HG03045 (cell line): ENCODE results near the gene SRGAP3.

ENCODE experiments used
- ATAC-seq: cut with Tn5 transposase; IDR thresholded peaks from one replicate; pipeline ENCODE4 v1.9.1; 2021; ENCODE audit warnings: mild to moderate bottlenecking, moderate library complexity; ENCODE audit not compliant: unreplicated experiment

Gene SRGAP3

DNA sequence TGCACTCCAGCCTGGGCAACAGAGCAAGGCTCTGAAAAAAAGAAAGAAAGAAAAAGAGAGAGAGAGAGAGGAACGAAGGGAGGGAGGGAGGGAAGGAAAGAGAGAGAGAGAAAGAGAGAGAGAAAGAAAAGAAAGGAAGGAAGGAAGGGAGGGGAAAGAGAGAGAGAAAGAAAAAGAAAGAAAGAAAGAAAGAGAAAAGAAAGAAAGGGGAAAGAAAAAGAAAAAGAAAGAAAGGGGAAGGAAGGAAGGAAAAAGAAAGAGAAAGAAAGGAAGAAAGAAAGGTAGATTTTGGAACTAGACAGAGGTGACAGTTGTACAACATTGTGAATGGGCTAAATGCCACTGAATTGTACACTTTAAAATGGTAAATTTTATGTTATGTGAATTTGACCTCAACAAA, 5.3 kb upstream of the SRGAP3 start:
- no peak for ATAC-seq

DNA sequence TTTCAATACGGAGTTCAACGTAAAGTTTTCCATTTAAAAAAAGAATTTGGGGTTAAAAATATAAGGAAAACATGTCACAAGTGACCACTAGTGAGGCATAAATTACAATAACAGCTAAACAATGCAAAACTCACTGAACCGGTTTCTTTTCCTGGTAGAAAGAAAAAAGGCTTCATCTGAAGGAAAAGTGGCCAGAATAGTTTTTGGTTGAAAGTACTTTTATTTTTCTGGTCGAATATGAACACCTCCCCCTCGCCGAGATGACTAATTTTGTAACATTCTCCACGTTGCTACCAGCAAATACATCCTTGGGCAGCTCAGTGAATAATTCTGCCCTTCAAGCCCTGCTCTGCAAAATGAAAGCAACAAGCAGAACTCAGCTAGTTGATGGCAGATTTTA, 3.9 kb upstream of the SRGAP3 start:
- ATAC-seq: no peak

DNA sequence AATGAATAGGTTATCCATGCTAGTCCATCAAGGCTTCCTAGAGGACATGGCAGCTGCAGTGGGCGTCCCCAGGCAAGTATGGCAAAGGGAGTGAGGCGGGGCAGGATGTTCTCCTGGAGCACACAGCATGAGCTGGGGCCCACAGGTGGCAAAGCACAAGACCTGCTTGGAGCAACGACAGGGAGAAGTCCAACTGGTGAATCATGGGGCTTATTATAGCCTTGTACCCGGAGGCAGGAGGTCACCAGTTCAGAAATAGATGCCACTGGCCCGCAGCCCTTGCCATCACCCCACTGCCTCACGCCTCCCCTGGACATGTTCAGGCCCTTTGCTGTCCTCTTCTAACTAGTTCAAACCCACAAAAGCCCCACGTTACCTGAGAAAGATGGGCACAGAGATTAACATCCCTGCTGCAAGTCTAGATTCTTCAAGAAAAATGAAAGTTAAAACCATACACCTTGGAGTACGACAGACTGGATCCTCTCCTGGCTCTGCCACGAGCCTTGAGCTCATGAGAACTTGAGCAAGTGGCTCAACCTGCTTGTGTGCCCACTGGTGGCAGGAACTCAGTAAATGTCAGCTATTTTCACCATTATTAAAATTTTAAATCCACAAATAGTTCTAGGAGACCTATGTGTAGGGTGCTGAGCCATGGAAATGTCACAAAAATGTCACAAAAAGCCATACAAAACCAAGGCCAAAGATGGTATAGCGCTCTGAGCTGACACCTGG, 1.8 kb upstream of the SRGAP3 start:
- ATAC-seq: no peak

DNA sequence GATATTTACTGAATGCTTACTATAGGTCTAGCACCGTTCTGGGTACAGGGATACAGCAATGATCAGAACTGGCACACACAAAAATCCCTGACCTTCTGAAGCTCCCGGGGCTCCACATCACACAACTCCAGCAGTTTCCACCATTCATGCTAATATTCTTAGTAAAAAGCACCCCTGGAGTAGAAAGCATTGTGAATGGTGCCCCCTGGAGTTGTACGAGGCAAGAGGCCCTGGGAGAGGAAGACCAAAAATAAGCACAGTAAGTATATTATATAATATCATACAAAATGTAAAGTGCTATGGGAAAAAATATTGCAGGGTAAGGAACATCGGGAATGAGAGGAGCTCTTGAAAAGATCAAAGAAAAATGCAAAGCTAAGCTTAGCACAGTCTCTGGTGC, 790 bp upstream of the SRGAP3 start:
- ATAC-seq: no peak

DNA sequence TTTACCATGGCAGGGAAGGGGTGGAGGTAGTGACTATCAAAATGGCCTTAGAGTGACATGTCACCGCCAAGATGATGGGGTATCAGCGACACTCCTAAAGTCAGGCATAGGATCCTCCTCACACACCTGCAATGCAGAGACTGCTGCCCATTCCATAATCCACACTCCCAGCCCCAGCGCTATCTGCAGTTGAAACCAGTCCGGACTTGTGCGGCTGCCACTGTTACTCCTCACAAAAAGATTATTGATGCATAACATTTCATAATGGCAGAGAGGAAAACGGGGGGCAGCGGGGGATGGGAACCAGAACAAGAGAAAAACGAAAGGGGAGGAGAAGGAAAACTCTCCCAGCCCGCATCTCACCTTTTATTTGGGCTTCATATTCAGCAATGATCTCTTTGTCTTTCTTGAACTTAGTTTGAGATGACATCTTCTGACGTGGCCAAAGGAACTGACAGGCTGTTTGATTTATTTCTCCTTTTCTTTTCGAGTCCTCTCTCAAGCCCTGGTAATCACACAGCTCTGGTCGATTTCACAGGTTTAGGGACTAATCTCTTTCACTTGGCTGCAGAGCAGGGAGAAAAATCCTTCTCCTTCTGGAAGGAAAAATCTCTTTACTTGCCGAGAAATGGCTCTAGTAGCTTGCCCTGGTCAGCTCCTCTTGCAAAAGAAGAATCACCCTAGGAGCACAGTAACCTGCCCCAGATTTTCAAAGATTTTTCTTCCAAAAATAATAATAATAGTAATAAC, 749 bp downstream of the SRGAP3 start:
- ATAC-seq: no peak

DNA sequence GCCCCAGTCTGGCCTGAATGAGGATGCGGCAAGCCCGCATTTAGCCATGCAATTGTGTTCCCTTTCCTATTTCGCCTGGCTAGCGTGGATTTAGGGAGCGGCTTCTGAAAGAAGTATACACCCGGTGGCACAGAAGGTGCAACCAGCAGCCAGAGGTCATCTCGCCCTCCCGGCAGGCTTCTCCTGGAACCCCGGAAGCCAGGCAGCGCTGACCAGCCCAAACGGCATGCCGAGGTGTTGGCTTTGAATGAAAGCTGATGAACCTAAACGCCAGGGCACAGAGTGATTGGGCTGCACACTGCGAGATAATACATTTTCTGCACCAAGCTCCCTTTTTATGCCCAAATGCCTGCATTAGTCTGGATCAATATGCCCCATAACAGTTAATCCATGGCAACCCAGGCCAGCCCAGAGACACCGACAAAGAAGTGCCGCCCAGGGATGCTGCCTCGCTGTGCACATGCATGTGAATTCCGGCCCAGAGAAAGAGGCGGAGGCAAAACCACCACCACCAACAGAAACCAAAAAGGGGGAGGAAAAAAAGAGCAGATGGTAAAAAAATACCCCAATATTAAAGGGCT, 1.4 kb downstream of the SRGAP3 start:
- ATAC-seq: no peak

DNA sequence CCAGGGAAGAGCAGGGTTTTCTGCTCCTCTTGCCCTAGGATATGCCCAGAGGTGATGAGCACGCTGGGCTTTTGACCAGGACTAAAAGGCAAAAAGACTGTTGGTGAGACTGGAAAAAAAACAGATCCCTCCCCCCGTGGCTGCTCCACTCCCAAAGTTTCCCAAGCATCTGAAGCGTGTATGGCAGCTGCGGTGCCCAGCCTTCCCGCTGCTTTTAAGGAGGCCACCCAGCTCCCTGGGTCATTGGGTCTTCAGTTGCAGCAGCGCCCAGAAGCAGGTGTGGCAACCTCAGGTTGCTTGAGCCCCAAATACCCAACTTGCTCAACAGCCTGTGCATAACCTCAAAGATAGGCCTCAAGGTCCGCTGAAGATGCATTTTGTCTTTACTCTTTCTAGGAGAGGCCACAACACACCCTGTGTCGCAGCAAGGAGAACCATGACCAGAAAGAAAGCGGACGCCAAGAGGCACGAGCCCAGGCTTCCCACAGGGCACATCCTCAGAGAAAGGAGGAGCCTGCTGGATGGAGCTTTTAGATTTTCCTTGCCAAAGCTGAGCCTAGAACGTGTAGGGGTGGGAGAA, 2.0 kb downstream of the SRGAP3 start:
- no peak for ATAC-seq

DNA sequence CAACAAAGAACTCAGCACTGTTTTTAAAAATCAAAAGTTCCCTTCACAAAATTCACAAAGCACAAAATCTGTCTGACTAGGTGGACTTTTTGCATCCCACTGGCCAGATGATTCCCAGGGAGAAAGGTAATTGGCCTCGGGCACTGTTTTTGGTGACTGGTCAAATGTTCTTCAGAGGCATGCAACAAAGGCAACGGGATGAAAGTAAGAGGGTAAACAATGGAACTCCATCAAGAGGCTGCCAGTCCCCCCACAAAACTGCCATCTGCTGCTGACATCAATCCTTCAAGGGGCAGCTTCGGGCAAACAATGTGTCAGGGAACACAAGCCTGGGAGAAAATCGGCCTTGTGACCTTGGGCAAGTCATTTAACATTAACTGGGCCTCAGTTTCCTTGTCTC, 3.3 kb downstream of the SRGAP3 start:
- ATAC-seq: no peak

DNA sequence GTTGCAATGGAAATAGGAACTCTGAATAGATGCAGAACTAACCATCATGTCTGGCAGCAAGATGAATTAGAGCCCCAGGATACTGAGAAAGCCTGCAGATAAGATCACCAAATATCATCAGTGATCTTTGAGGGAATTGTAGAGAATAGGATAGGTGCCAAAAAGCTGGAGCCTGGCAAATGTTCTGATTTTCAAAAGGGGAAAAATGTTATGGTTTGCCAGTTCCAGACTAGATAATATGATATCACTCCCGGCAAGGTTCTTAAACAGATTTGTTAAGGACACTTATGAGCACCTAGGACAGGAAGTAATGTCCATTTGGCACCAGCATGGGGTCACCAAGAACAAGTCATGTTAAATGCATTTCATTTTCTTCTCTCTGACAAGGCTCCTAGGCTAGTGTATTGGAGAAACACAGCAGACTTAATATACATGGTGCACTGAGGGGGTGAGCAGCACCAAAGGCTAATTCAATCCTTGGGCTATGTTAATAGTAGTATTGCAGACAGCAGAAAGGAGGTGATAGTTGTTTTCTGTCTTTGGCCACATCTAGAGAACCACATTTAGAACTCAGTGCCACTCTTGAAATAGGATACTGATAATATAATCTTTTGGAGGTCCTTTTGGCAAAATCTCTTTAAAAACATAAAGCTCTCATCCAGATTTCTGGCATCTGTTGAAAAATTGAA, 4.8 kb downstream of the SRGAP3 start:
- ATAC-seq: no peak

DNA sequence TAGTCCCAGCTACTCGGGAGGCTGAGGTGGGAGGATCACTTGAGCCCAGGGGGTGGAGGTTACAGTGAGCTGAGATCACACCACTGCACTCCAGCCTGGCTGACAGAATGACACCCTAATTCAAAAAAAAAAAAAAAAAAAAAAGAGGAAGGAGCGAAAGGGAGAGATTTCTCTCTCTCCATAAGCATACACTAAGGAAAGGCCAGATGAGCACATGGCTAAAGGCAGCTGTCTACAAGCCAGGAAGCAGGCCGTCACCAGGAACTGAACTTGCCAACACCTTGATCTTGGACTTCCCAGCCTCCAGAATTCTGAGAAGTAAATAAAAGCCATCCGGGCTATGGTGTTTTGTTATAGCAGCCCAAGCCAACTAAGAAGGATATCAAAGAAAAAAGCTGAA, 7.5 kb downstream of the SRGAP3 start:
- no peak for ATAC-seq

DNA sequence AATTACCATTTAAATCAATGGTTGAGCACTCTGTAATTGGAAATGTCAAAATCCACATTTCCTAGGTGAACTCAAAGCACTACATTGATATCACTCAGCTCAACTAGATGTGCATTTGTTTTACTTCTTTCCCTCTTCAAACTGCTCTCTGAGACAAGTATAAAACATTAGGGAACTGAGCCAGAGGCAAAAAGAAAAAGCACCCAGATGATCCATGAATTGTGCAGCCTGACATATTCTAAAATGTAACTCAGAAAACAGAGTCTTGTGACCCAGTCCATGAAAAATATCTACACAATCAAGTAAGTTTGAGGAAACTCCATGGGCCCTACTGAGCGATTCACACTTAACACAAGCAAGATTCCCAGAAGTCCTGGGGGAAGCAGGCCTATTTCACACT, 9.8 kb downstream of the SRGAP3 start:
- ATAC-seq: no peak

DNA sequence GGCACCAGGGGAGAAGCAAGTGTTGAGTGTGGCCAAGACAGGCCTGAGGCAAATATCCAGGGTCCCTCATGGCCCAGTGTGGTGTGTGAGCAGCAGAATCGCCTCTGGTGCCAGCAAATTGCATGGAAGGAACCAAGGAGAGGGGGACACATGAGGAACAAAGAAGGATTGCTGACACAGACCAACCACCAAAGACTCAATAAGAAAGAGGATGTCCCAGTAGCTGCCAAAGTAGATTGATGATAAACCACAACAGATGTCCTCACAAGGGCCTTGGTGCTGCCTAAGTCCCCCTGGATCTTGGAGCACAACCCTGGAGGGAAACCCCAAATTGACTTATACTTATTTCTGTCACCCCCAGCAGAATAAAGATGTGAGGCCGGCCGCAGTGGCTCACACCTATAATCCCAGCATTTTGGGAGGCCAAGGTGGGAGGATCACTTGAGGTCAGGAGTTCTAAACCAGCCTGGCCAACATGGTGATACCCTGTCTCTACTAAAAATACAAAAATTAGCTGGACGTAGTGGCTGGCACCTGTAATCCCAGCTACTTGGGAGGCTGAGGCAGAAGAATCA, 10.6 kb downstream of the SRGAP3 start:
- no peak for ATAC-seq

DNA sequence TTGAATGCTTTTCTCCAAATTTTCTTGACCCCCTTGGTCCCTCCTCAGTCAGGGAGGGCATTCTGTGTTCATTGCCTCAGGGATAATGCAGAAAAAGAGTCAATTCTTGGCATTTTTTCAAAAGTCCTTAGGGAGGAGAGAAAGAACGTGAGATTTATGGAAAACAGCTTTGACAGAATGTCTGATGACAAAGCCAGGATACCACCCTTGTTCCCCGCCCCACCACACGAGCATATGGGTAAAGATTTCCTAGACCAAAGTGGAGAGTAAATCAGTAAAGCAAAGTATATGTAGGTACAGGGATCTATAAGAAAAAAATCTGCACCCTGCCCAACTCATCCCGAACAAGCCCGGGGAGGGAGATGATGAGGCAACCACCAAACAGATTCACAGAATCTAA, 11.2 kb downstream of the SRGAP3 start:
- no peak for ATAC-seq

DNA sequence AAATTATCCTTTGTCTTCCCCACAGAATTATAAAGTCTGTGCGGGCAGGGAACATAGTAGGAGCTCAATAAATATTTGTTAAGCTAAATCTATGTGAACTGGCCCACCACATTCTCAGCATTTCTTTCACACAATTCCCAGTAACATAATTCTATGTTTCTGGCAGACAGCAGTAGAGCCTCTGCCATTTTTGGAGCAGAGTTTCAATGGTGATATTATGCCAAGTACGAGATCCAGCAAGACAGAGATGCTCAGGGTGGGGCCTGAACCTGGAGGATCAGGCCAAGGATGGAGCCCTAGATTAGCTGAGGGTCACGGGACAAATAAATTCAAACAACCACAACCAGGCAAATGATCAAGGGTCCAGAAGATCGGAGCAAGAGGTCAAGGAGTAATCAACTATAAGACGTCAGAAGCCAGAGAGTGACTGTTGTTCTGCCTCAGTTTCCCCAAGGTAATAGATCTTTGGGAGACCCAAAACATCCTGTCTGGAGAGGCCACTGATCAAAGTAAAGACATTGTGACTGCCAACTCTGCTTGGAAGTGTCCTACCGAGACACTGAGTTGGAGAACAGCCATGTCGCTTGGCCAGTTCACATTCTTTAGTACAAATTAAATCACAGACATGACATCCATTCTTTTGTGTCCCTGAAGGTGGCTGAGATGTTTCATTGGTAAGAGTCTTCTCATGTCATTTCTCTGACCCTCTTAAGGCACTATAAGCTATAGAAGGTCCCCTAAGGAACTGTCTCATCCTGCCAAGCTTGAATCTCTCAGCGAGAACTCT, 15.4 kb downstream of the SRGAP3 start:
- no peak for ATAC-seq

DNA sequence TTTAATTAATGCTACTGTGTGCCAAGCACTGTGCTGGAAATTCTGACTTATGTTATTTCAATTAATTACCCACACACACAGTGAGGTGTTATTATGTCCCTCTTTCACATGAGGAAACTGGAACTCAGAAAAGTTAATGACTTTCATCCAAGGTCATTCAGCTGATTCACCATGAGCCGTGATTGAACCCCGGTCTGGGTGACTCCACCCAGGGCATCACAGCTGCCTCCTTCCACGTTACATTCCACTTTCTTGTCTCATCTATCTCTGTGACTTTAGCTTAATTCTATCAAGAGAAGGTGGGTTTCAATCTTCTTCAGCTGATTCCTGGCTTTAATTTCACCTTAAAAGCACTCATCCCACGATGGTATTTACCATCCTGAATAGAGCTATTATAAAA, 16.3 kb downstream of the SRGAP3 start:
- ATAC-seq: no peak

DNA sequence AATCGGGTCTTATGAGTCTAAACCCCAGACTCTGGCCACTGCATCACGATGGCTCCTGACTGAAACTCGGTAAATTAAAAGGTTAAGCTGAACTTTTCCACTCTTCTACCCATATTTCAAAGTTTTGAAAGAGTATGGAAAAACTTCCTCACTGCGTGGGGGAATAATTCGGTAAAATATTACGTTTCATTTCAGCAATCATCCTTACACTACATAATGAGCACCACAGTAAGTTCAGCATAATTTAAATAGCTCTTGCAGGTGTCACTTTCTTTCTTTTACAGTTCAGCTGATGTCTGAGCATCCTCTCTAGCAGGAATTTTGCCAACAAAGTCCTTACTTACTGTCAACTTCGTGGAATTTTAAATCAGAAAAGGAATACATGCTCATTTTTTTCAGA, 17.5 kb downstream of the SRGAP3 start:
- no peak for ATAC-seq

DNA sequence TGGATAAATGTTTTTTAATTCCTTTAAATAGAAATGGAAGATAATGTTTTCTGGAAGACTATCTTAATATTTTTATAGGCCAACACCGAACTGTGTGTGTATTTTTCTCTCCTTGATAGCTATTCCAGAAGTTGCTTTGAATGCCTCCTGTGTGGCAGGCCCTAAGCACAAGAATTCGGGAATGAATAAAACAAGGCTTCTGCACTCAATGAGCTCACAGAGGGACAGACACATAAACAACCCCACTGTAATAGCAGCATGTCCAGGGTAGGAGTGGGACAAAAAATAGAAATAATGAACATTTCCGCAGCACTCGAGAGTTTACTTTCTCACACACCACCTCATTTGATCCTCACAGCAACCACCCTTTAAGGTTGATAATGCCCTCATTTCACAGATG, 18.0 kb downstream of the SRGAP3 start:
- no peak for ATAC-seq

DNA sequence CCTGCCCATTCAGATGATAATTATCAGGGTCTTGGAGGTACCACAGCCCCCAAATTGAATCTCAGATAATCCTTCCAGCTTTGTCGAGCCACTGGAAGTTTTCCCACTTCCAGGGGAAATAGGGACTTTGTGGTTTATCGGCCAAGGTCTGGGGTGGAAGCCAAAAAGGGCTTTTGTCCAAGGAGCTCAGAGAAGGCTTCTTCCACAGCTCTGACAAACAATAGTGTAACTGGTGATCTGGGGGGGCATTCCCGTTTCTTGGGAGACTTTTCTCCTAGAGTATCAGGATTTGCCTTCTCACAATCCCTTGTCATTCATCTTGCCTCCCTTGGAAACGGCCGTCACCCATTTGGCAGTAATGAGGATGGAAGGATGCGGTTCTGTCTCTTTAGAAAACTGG, 18.4 kb downstream of the SRGAP3 start:
- ATAC-seq: no peak

DNA sequence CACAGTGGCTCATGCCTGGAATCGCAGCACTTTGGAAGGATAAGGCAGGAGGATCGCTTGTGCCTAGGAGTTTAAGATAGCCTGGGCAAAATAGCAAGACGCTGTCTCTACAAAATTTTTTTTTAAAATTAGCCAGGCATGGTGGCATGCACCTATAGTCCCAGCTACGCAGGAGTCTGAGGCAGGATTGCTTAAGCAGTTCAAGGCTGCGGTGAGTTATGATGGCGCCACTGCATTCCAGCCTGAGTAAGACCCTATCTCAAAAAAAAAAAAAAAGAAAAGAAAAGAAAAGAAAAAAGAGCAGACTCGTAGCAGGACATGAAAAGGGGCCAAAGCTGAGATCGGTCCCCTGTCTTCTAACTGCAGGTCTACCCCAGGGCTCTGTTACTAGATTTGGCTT, 18.9 kb downstream of the SRGAP3 start:
- no peak for ATAC-seq

DNA sequence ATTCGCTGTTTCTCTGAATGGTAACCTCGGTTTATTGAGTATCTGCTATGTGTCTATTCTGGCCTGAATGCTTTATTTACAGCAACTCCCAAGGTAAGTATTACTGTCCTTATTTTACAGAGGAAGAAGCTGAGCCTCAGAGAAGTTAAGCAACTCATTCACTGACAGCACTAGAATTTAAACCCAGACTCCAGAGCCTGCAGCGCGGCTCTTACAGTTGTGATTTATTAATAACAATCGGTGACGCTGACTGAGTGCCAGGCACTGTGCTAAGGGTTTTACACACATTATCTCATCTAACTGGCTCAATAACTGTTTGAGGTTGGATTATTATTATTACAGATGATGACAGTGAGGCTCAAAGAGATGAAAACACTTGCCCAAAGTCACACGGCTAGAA, 19.6 kb downstream of the SRGAP3 start:
- ATAC-seq: no peak
